GM12865 (cell line): Measurements from ENCODE around the gene CBS.
"Not testable (repeated sequence)": the region's sequence is repeated elsewhere in the genome, so short reads cannot be mapped to it uniquely, and the experiment has no call there.

Source experiments
- DNase-seq: peaks from one replicate; pipeline ENCODE4 v3.0.0; 2010; ENCODE audit warnings: low read depth
- H3K4me3 ChIP-seq: 2 replicates; pipeline ENCODE4 v1.5.1; 2011; ENCODE audit warnings: mild to moderate bottlenecking, low read depth, low read length, control low read depth

Gene CBS

DNA sequence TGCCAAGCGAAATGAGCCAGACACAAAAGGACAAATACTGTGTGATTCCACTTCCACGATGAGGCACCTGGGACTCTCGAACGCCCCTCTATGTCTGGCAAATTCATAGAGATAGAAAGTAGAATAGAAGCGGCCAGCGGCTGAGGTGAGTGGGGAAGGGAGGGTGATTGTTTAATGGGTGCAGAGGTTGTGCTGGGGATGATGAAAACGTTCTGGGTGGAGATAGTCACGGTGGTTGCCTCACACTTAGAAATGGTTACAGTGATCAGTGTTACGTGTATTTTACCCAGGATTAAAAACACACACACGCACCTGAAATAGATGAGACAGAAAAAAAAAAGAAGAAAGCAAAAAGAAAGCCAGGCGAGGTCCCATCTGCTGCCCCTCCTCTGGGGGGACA lies 2.9 kb downstream of the CBS start:
- not testable (repeated sequence) for DNase-seq

DNA sequence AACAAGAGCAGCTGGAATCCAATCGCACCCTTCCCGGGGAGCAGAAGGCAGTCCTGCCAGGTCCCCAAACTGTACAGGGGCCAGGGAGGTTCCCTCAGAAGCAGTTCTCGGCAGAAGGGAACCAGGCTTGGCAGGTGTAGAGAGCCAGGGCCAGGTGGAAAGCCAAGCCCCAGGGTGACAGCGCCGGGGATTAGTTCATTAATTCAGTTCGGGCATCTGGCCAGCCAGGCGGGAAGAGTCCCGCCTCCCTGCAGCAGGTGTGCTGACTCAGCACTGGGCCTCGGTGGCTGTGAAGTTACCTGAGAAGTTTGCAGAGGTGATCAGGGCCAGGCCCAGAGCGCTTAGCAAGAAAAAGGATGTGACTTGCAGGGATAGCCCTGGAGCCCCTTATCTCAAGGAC lies 6.0 kb downstream of the CBS start:
- not testable (repeated sequence) for H3K4me3 ChIP-seq, DNase-seq

More for the DNA sequence above, 2.9 kb downstream of the CBS start:
- not testable (repeated sequence) for H3K4me3 ChIP-seq

DNA sequence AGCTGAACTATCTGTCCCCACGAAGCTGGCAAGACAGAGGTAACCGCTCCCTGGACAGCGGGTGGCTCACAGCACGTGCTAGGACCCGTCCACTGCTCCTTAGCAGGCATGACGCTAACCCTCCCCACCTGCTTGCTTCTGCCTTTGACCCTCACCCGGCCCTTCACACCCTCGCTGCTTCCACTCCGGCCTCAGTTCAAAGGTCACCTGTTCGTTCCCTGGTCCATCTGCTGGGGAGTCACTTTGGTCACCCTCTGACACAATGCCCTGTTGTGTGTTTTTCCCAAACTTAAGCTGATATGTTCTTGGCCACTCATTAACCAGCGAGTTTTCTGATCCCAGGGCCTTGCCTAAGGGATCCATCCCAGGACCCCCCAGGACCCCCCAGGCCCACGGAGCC lies 7.6 kb downstream of the CBS start:
- DNase-seq, H3K4me3 ChIP-seq: not testable (repeated sequence)

DNA sequence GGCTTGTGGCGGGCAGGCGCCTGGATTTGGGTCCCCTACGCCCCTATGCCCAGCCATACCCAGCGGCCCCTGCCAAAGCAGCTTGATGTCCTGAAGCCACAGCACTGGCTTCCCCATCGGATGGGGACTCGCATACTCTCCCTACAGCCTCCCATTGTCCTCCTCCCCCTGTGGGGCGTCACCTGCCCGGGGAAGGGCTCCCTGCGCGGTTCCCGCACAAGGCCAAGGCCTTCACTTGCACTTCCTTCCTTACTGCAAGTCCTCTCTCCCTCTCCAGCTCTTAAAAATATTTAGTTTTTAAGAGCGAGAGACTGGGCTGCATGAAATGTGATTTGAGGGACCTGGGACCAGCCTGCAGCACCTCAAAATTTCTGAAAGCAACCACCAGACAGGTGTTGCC lies 8.9 kb downstream of the CBS start:
- DNase-seq, H3K4me3 ChIP-seq: not testable (repeated sequence)

DNA sequence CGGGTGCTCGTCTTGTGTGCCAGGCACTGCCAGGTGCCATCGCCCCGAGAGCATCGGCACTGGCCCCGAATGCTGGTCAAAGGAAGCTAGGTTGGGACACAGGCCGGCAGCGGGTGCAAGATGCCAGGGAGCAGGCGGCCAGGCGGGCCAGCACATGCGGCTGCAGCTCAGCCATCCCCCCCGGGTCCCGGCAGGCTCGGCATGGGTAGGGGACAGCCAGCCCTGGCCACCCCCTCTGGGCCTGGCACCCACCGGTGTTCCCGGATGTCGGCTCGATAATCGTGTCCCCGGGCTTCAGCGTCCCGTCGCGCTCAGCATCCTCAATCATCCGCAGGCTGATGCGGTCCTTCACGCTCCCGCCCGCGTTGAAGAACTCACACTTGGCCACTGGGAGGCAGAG lies 9.6 kb downstream of the CBS start:
- not testable (repeated sequence) for DNase-seq

DNA sequence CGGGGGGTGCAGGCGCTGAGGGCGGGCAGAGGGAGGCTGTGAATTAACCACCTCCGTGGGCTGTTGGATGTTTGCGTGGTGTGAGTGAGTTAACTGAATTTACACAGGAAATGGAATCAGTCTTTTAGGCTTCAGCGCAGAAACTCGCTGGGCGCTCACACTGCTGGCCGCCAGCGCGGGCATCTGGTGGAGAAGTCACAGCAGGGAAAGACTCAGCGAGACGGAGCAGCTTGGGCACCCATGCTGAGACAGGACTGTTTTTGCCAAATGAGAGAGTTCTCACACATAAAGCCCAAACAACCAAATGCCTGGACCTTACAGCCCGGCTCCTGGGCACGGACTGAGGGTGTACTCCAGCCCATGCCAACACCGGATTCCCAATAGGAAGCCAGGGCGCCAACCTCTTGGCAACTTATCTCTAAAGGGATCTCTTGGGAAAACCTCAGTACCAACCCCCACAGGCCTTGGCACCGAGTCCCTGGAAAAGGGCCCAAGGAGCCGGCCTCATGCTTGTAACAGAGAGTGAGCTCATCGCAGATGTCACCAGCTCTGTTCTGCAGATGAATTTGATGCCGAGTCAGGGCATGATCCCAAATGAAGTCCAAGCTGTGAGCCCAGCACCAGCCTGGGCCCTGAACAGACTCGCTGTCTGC lies 11.2 kb downstream of the CBS start:
- H3K4me3 ChIP-seq, DNase-seq: not testable (repeated sequence)

More for the DNA sequence above, 9.6 kb downstream of the CBS start:
- H3K4me3 ChIP-seq = not testable (repeated sequence)

DNA sequence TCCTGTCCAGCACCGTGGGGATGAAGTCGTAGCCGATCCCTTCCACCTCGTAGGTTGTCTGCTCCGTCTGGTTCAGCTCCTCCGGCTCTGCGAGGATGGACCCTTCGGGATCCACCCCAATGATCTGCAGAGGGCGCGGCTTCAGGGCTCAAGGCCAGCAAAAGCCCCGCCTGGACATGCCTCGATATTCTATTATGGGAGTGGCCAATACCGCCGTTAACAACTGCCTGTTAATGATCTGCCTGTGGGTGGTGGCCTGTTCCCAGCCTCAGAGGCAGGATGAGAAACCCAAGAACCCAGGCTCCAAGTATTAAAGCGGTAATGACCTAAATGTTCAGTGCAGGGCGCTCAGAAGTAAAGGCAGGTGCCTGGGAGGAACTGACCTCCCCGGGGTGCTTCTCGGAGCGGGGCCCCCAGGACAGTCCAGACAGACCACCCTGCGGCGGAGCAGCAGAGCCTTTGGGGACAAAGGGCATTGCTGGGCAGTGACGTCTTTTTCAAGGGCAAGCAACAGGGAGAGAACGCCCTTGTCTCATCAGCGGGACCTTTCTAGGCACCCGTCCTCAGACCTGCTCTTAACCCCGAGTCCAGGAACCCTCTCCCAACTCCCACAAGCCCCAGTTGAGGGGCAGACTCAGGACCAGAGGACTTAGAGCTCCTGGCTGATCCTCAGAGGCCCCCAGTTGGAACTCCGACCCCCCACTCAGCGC lies 12.5 kb downstream of the CBS start:
- not testable (repeated sequence) for H3K4me3 ChIP-seq, DNase-seq

DNA sequence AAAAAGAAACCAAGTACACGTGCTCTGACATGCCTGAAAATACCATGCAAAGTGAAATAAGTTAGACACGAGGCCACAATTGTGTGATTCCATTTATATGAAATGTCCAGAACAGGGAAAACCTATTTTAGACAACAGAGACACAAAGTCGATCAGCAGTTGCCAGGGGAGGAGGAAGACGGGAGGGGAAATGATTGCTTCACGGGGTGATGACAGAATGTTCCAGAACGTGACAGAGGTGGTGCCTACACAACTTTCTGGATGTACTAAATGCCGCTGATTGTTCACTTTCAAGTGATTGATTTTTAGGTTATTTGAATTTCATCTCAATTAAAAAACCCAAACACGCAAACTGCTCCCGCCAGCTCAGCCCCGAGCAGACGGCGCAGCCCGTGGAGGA lies 22.5 kb downstream of the CBS start:
- H3K4me3 ChIP-seq, DNase-seq: not testable (repeated sequence)

DNA sequence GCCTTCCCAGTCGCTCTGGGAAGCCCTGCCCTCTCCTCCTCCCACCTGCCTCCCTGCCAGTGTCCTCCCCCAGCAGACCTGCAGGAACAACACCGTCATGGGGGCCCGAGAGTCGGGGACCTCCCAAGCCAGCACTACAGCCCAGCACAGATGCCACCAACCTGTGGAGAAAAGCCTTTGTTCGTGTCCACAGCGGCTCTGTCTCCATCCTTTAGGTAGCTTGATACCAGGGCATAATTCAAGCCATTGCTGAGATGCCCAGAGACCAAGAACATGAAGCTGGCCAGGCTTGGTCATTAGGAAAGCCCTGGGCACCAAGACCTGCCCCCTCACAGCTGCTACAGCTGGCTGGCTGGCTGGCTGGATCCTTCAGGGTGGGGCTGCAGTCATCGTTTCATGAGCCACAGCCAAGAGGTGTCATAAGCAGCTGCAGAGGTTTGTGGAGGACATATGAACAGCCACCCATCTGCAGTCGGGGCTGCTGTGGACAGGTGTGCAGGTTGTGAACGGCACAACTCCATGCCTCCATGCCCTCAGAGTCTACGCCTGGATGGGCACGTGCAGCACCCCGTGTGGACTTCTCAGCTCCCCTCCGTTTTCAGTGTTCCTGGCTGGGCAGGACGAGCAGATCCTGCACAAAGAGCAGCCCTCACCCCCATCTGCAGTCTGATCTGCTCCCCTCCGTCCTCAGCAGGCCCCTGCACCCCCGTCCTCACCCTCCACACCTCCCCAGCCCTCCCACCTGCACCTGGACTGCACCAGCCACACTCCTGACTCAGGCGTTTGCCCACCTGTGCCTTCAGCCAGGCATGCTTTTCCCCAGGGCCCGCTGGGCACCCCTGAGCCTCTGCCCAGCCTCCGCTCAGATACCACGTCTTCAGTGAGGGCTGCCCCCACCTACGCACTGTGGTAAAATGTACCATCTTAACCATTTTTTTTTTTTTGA lies 29.5 kb downstream of the CBS start:
- not testable (repeated sequence) for H3K4me3 ChIP-seq, DNase-seq

DNA sequence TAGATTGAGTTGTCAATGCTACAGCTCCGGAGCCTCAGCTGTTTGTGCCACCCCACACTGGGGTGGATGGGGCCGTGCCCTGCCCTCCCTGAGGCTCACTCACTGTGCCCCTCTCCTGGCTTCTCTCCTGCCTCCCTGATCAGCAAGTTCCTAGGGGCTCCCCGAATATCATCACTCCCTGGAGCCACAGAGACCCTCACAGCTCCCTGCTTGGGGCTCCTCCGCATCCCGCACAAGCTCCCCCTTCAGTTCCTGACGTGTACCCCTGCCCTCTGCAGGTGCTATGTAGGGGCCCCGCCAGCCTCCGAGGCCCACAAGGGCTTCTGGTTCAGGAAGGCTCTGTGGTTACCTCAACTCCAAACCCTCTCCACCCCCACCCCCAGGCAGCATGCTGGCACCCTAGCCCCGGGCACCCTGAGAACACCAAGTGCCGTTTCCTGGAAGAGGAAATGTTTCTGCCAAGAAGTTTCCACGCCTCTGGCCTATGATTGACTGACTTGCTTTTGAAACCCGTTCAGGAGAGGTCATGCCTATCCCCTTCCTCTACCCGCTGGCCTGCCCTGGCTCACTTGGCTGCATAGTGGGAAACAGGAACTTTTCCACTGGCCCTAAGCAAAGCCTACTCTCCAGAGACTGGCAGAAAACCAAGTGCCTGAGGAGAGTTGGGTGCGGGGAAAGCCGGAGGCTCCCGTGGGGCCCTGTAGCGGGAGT lies 30.3 kb downstream of the CBS start:
- not testable (repeated sequence) for H3K4me3 ChIP-seq

DNA sequence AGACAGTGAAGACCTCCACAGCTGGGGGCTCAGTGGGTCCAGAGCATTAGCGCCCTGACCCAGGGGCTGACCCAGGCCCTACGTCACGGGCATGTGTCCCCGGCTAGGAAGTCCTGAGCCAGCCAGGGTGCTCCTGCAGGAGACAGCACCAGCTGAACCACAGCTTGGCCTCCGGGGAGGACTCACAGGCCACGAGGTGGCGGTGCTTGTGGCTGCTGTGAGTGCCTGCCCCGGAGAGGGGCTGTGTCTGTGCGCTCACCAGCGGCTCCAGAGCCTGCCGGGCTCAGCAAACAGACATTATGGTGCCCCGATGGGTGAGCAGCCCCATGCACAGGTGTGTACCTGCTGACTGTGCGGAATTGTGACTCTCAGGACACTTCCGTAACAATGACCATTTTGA lies 31.1 kb downstream of the CBS start:
- DNase-seq, H3K4me3 ChIP-seq: not testable (repeated sequence)

More for the DNA sequence above, 30.3 kb downstream of the CBS start:
- DNase-seq = not testable (repeated sequence)

DNA sequence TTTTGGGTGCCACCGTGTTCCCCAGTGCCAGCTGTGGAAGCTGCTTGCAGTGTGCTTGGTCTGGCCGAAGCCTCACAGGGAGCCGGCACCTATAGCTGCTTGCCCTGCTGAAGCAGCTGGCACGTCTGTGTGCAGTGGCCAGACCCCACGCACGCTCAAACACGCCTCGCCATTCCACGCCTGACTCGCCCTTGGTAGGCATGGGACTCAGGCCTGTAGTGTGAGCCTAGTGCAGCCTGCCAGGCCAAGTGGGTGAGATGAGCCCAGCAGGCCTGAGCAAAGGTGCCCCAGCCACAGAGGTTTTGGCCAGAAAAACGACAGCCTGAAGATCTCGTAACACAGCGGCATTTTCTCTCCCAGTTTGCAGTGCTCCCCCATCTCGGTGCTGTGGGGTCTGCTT lies 32.3 kb downstream of the CBS start:
- H3K4me3 ChIP-seq = not testable (repeated sequence)

DNA sequence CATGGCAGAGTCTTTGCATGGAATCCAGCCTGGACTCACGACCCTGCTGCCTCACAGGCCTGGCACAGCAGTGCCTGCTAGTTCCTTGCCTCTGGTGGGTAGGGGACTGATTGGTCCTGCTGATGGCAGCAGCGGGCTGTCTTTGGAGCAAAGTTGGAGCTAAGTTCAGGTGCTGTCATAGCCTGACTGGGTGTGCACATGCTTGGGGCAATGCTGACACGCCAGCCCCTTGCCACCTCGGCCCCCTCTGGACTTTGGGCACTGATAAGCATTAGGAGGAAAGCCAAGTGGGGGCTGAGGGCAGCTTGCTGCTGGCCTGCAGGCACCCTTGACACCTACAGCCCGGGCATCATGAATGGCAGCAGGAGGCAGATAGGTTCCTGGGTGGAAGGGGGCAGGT lies 33.5 kb downstream of the CBS start:
- not testable (repeated sequence) for DNase-seq, H3K4me3 ChIP-seq

More for the DNA sequence above, 32.3 kb downstream of the CBS start:
- not testable (repeated sequence) for DNase-seq

DNA sequence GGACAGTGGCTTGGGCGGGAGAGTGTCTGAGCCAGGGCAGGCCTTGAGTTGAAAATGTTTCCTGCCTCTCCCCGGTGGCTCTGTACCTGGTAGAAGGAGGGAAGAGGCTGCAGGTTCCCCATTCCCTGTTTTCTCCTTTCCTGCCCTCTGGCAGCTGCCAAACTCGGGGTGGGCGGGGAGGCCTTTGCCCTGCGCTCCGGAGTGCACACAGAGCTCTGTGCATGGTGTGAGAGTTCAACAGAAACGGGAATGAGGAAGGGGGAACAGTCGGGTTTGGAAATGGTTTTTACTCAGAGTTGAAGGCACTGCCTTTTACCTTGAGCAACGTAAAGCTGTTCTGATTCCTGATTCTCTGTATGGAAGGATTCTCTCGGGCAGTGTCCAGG lies 37.0 kb downstream of the CBS start:
- not testable (repeated sequence) for DNase-seq, H3K4me3 ChIP-seq

DNA sequence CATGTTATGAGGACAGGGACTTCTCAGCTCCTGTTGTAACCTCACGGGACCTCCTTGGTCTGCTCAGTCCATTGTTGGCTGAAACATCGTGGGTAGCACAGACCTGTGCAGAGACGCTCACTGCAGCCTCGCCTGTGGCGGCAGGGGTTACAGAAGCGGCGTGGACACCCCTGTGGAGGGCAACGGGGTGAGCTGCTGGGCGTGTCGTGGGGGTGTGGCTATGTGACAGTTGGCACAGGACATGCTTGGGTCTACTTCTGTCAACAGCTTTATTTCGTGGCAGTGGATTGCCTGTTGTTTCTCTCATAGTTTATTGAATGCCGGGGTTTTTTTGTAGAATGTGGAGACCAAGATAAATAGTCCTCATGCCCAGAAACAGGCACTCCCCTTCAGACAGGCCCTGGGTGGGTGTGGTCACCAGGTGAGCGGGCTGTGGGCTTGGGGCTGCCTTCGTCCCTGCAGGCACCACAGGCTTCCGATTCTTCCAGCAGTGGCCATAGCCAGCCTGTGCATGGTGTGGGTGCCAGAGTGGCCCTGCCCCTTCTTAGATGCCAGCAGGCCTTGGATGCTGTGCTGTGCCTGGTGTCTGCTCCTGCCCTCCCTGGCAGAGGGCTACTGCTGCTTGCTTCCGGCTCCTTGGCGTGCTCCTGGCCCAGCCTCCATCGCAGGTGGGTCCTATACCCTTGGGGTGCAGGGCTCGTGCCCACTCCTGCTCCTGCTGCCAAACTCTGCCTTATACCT lies 37.5 kb downstream of the CBS start:
- not testable (repeated sequence) for H3K4me3 ChIP-seq, DNase-seq

DNA sequence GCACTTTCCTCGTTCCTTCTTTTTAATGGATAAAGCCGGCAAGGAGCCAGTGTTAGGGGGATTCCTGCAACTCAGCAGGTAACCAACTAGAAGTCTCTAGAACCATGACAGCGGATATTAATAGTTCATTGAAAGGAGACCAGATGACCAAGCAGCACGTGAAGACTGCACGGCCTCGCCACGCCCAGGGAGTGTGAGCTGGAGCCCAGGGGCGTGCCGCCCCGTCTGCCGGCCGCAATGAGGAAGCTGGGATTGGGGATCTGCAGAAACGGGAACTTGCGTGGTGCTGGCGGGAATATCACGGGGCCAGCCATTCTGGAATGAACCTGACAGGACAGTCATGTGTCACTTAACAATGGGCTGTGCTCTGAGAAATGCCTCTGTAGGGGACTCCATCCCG lies 38.7 kb downstream of the CBS start:
- H3K4me3 ChIP-seq, DNase-seq: not testable (repeated sequence)
